Activated naive CD8-positive, alpha-beta T cell treated with anti-CD3 and anti-CD28 coated beads for 36 hours (primary cell): ENCODE measurements around the gene MPZL3. TPM values are rescaled to one million over a fixed set of nuclear protein-coding genes. Genes with fewer than 3 reads are reported as not detected.

Experiments used
- DNase-seq: peaks from one replicate; pipeline ENCODE4 v3.0.0; 2021
- H3K27ac Mint-ChIP-seq: one replicate; pipeline ENCODE4 v1.8.0; 2022; ENCODE audit warnings: mild to moderate bottlenecking, moderate library complexity, mixed read lengths
- H3K27me3 Mint-ChIP-seq: one replicate; pipeline ENCODE4 v1.8.0; 2022; ENCODE audit warnings: mild to moderate bottlenecking, mixed read lengths
- H3K36me3 Mint-ChIP-seq: one replicate; pipeline ENCODE4 v1.8.0; 2021; ENCODE audit warnings: mild to moderate bottlenecking, mixed read lengths
- H3K4me1 Mint-ChIP-seq: one replicate; pipeline ENCODE4 v1.8.0; 2021; ENCODE audit warnings: mixed read lengths
- H3K4me3 Mint-ChIP-seq: one replicate; pipeline ENCODE4 v1.8.0; 2022; ENCODE audit warnings: mild to moderate bottlenecking, moderate library complexity, mixed read lengths
- H3K9me3 Mint-ChIP-seq: one replicate; pipeline ENCODE4 v1.8.0; 2022; ENCODE audit warnings: mixed read lengths
- total RNA-seq, 2 experiments: library from RNA; stranded (reverse); gene quantifications; one replicate each; pipeline ENCODE4 v1.2.3, GENCODE V29; 2021

Gene MPZL3
- total RNA-seq, 2 experiments from 2014 or later: 49.1 to 50.7 TPM

- Mint-ChIP-seq H3K9me3 (no peaks in the 10 kb centered on the region), H3K27me3 (no peaks in the 10 kb centered on the region), H3K4me1 (peaks cover 49% of the 10 kb centered on the region), H3K36me3 (no peaks in the 10 kb centered on the region), H3K4me3 (no peak overlapping the region), H3K27ac (peak overlapping the region; percentile 21)
- DNase-seq: peak; percentile 18
Observed at GRCh38 chr11:118277312-118277711, 25.1 kb upstream of the MPZL3 start.

- DNase-seq: no peak
- no peaks in the 10 kb centered on the region for H3K27me3 Mint-ChIP-seq
- no peak overlapping the region for H3K4me3 Mint-ChIP-seq
- H3K36me3 Mint-ChIP-seq: no peaks in the 10 kb centered on the region
- H3K9me3 Mint-ChIP-seq: no peaks in the 10 kb centered on the region
- H3K27ac Mint-ChIP-seq: peak overlapping the region; percentile 35
- peaks cover 40% of the 10 kb centered on the region for H3K4me1 Mint-ChIP-seq
Observed at GRCh38 chr11:118276422-118276821, 24.3 kb upstream of the MPZL3 start.

GRCh38 chr11:118275176-118275575, 23.0 kb upstream of the MPZL3 start:
- Mint-ChIP-seq H3K9me3 (no peaks in the 10 kb centered on the region), H3K27me3 (no peaks in the 10 kb centered on the region), H3K4me3 (peak overlapping the region; percentile 9), H3K36me3 (no peaks in the 10 kb centered on the region), H3K27ac (peak overlapping the region; percentile 54), H3K4me1 (peaks cover 32% of the 10 kb centered on the region)
- no peak for DNase-seq

GRCh38 chr11:118274186-118274585, 22.0 kb upstream of the MPZL3 start:
- Mint-ChIP-seq H3K36me3 (no peaks in the 10 kb centered on the region), H3K4me1 (peaks cover 29% of the 10 kb centered on the region), H3K27me3 (no peaks in the 10 kb centered on the region), H3K4me3 (no peak overlapping the region), H3K9me3 (no peaks in the 10 kb centered on the region), H3K27ac (no peak overlapping the region)
- DNase-seq: no peak

GRCh38 chr11:118272001-118272400, 19.8 kb upstream of the MPZL3 start:
- Mint-ChIP-seq H3K27ac (no peak overlapping the region), H3K4me3 (no peak overlapping the region), H3K27me3 (no peaks in the 10 kb centered on the region), H3K9me3 (no peaks in the 10 kb centered on the region), H3K36me3 (no peaks in the 10 kb centered on the region), H3K4me1 (peaks cover 24% of the 10 kb centered on the region)
- no peak for DNase-seq

- H3K4me1 Mint-ChIP-seq: peaks cover 16% of the 10 kb centered on the region
- H3K4me3 Mint-ChIP-seq: no peak overlapping the region
- DNase-seq: no peak
- no peaks in the 10 kb centered on the region for H3K27me3 Mint-ChIP-seq
- H3K9me3 Mint-ChIP-seq: no peaks in the 10 kb centered on the region
- no peak overlapping the region for H3K27ac Mint-ChIP-seq
- peaks cover 7% of the 10 kb centered on the region for H3K36me3 Mint-ChIP-seq
Observed at GRCh38 chr11:118267486-118267885, 15.3 kb upstream of the MPZL3 start.

- H3K27me3 Mint-ChIP-seq: no peaks in the 10 kb centered on the region
- H3K27ac Mint-ChIP-seq: no peak overlapping the region
- DNase-seq: no peak
- H3K4me1 Mint-ChIP-seq: peaks cover 31% of the 10 kb centered on the region
- H3K36me3 Mint-ChIP-seq: peaks cover 18% of the 10 kb centered on the region
- no peaks in the 10 kb centered on the region for H3K9me3 Mint-ChIP-seq
- H3K4me3 Mint-ChIP-seq: no peak overlapping the region
Observed at GRCh38 chr11:118265954-118266353, 13.8 kb upstream of the MPZL3 start.

GRCh38 chr11:118264569-118265465, 12.7 kb upstream of the MPZL3 start:
- H3K4me3 Mint-ChIP-seq: peak overlapping the region; percentile 79
- H3K9me3 Mint-ChIP-seq: no peaks in the 10 kb centered on the region
- peaks cover 42% of the 10 kb centered on the region for H3K4me1 Mint-ChIP-seq
- peaks cover 28% of the 10 kb centered on the region for H3K36me3 Mint-ChIP-seq
- no peak for DNase-seq
- no peaks in the 10 kb centered on the region for H3K27me3 Mint-ChIP-seq
- no peak overlapping the region for H3K27ac Mint-ChIP-seq

GRCh38 chr11:118263695-118264568, 11.8 kb upstream of the MPZL3 start, which contains the start of gene MPZL2:
MPZL2 (minus strand) TSS chr11:118264297; CDS start chr11:118264153, 144 bp downstream.
- Mint-ChIP-seq H3K9me3 (no peaks in the 10 kb centered on the region), H3K4me1 (peaks cover 48% of the 10 kb centered on the region), H3K27ac (peak within 1 kb of the TSS; percentile 10), H3K4me3 (peak within 1 kb of the TSS; percentile 79), H3K36me3 (peaks cover 34% of the 10 kb centered on the region), H3K27me3 (no peaks in the 10 kb centered on the region)
- peak; percentile 40 for DNase-seq

- Mint-ChIP-seq H3K27me3 (no peaks in the 10 kb centered on the region), H3K27ac (peak overlapping the region; percentile 10), H3K9me3 (peaks cover 3% of the 10 kb centered on the region), H3K4me1 (peaks cover 50% of the 10 kb centered on the region), H3K36me3 (peaks cover 43% of the 10 kb centered on the region), H3K4me3 (peak overlapping the region; percentile 79)
- DNase-seq: no peak
Observed at GRCh38 chr11:118263112-118263511, 10.9 kb upstream of the MPZL3 start.

- Mint-ChIP-seq H3K4me1 (peaks cover 52% of the 10 kb centered on the region), H3K4me3 (no peak overlapping the region), H3K36me3 (peaks cover 59% of the 10 kb centered on the region), H3K9me3 (peaks cover 3% of the 10 kb centered on the region), H3K27ac (no peak overlapping the region), H3K27me3 (no peaks in the 10 kb centered on the region)
- DNase-seq: no peak
Observed at GRCh38 chr11:118260353-118260752, 8.2 kb upstream of the MPZL3 start.

- no peak overlapping the region for H3K27ac Mint-ChIP-seq
- DNase-seq: no peak
- H3K9me3 Mint-ChIP-seq: peaks cover 3% of the 10 kb centered on the region
- peaks cover 68% of the 10 kb centered on the region for H3K36me3 Mint-ChIP-seq
- H3K4me1 Mint-ChIP-seq: peaks cover 51% of the 10 kb centered on the region
- no peak overlapping the region for H3K4me3 Mint-ChIP-seq
- H3K27me3 Mint-ChIP-seq: no peaks in the 10 kb centered on the region
Observed at GRCh38 chr11:118259138-118259537, 7.0 kb upstream of the MPZL3 start.

GRCh38 chr11:118258410-118258809, 6.2 kb upstream of the MPZL3 start:
- H3K4me3 Mint-ChIP-seq: no peak overlapping the region
- H3K27me3 Mint-ChIP-seq: no peaks in the 10 kb centered on the region
- H3K36me3 Mint-ChIP-seq: peaks cover 68% of the 10 kb centered on the region
- peaks cover 50% of the 10 kb centered on the region for H3K4me1 Mint-ChIP-seq
- H3K27ac Mint-ChIP-seq: no peak overlapping the region
- peaks cover 3% of the 10 kb centered on the region for H3K9me3 Mint-ChIP-seq
- no peak for DNase-seq

GRCh38 chr11:118252688-118253087, 523 bp upstream of the MPZL3 start:
- no peak for DNase-seq
- peaks cover 32% of the 10 kb centered on the region for H3K36me3 Mint-ChIP-seq

GRCh38 chr11:118247041-118247440, 5.1 kb downstream of the MPZL3 start:
- no peak for DNase-seq
- Mint-ChIP-seq H3K4me1 (peaks cover 68% of the 10 kb centered on the region), H3K36me3 (peaks cover 33% of the 10 kb centered on the region), H3K27ac (peak overlapping the region; percentile 90), H3K27me3 (no peaks in the 10 kb centered on the region), H3K4me3 (no peak overlapping the region), H3K9me3 (peaks cover 10% of the 10 kb centered on the region)

More at GRCh38 chr11:118252688-118253087, 523 bp upstream of the MPZL3 start:
- H3K9me3 Mint-ChIP-seq: no peaks in the 10 kb centered on the region
- peak overlapping the region; percentile 96 for H3K4me3 Mint-ChIP-seq
- peaks cover 35% of the 10 kb centered on the region for H3K4me1 Mint-ChIP-seq
- no peaks in the 10 kb centered on the region for H3K27me3 Mint-ChIP-seq
- peak overlapping the region; percentile 99 for H3K27ac Mint-ChIP-seq
